ENCODE results near the gene OSBPL3.

DNA sequence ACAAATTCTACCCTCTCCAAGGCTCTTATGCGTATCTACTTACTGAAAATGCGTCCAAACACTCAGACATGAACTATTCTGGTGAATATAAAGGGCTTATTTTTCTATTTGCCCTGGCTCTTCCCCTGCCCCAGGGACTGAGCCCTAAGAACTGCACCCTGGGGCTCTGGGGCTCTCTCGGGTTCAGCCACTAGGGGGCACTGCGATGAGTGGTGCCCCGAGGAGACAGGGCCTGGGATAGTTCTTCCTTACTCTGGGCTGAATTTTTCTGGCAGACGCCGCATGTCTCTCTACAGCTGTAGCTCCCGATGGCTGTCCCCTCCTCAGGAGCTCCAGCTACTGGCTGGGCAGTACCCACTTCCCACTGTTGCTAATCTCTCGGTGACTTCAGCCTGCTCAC lies 191.9 kb downstream of the OSBPL3 start:
- TF ChIP-seq POLR2AphosphoS5 (IDR thresholded peaks at IDR 0.05; ENCODE audit: borderline replicate concordance, low read depth, low read length), result no peak
- TF ChIP-seq EZH2 (IDR thresholded peaks at IDR 0.05), result no peak
